GM23338 (cell line): Measurements from ENCODE around the gene ZNF385C. TPM values are rescaled to one million over a fixed set of nuclear protein-coding genes. Genes with fewer than 3 reads are reported as not detected.
A peak's percentile ranks its signal among the peaks of the same experiment; 100 is the strongest.

Source experiments
- ATAC-seq: fragments of 200-7000 bp; cut with Tn5 transposase; 3 replicates; pipeline ENCODE4 v1.9.1; 2020
- DNase-seq: peaks from one replicate; pipeline ENCODE4 v3.0.0-alpha.2; 2015; ENCODE audit warnings: low spot score
- H2AFZ ChIP-seq: fragments of 200-600 bp; sonication (generic); 2 replicates; pipeline ENCODE4 v1.8.0; 2016; ENCODE audit warnings: antibody characterized with exemption, mild to moderate bottlenecking, moderate library complexity
- H3F3A ChIP-seq: fragments of 200-600 bp; sonication (generic); replicated peaks from 2 replicates; pipeline ENCODE4 v1.8.0; 2017; ENCODE audit warnings: antibody characterized with exemption, mixed run types, low read depth
- H3K27ac ChIP-seq: fragments of 200-600 bp; sonication (generic); 2 replicates; pipeline ENCODE4 v1.6.1; 2016; ENCODE audit warnings: low read depth
- H3K27me3 ChIP-seq: fragments of 200-600 bp; sonication (generic); 2 replicates; pipeline ENCODE4 v1.8.0; 2016; ENCODE audit warnings: mild to moderate bottlenecking, mixed run types, moderate library complexity; ENCODE audit not compliant: insufficient read depth
- H3K36me3 ChIP-seq: fragments of 200-600 bp; sonication (generic); 2 replicates; pipeline ENCODE4 v1.8.0; 2016; ENCODE audit warnings: mild to moderate bottlenecking; ENCODE audit not compliant: insufficient read depth
- H3K4me1 ChIP-seq: fragments of 200-600 bp; sonication (generic); 2 replicates; pipeline ENCODE4 v1.8.0; 2016; ENCODE audit warnings: mild to moderate bottlenecking, moderate library complexity; ENCODE audit not compliant: insufficient read depth
- H3K4me2 ChIP-seq: fragments of 200-600 bp; sonication (generic); 2 replicates; pipeline ENCODE4 v1.7.1; 2017; ENCODE audit warnings: mixed run types
- H3K4me3 ChIP-seq: fragments of 200-600 bp; sonication (generic); 2 replicates; pipeline ENCODE4 v1.6.1; 2016; ENCODE audit warnings: mixed run types
- H3K79me2 ChIP-seq: fragments of 200-600 bp; sonication (generic); replicated peaks from 2 replicates; pipeline ENCODE4 v1.8.0; 2017; ENCODE audit warnings: mild to moderate bottlenecking; ENCODE audit not compliant: insufficient read depth
- H3K9me2 ChIP-seq: fragments of 200-600 bp; sonication (generic); 2 replicates; pipeline ENCODE4 v1.8.0; 2017; ENCODE audit not compliant: insufficient read depth
- H4K20me1 ChIP-seq: fragments of 200-600 bp; sonication (generic); replicated peaks from 2 replicates; pipeline ENCODE4 v1.8.0; 2017; ENCODE audit warnings: mild to moderate bottlenecking; ENCODE audit not compliant: insufficient read depth
- H3K27ac Mint-ChIP-seq: 2 replicates; pipeline ENCODE4 v1.8.0; 2020; ENCODE audit warnings: inconsistent platforms, mild to moderate bottlenecking, moderate library complexity, mixed read lengths
- H3K27me3 Mint-ChIP-seq: 3 replicates; pipeline ENCODE4 v1.8.0; 2022; ENCODE audit warnings: low read depth, mild to moderate bottlenecking, moderate library complexity, mixed read lengths, inconsistent platforms; ENCODE audit not compliant: insufficient read depth, poor library complexity
- H3K36me3 Mint-ChIP-seq: 3 replicates; pipeline ENCODE4 v1.8.0; 2021; ENCODE audit warnings: low read depth, mild to moderate bottlenecking, inconsistent platforms, moderate library complexity, mixed read lengths
- H3K4me1 Mint-ChIP-seq: 3 replicates; pipeline ENCODE4 v1.8.0; 2020; ENCODE audit warnings: mild to moderate bottlenecking, inconsistent platforms, mixed read lengths
- H3K4me3 Mint-ChIP-seq: 3 replicates; pipeline ENCODE4 v1.8.0; 2021; ENCODE audit warnings: moderate library complexity, mild to moderate bottlenecking, inconsistent platforms, mixed read lengths
- H3K9me3 Mint-ChIP-seq: 3 replicates; pipeline ENCODE4 v1.8.0; 2020; ENCODE audit warnings: moderate library complexity, mild to moderate bottlenecking, inconsistent platforms, mixed read lengths
- CREB1 ChIP-seq: fragments of 250-450 bp; sonication (Bioruptor Pico); IDR thresholded peaks from 2 replicates; pipeline ENCODE4 v1.5.0; 2020; ENCODE audit warnings: low read depth, mild to moderate bottlenecking, moderate library complexity
- CTCF ChIP-seq, 2 experiments: fragments of 200-600 bp in 1 of 2; sonication (generic) in 1 of 2; conservative IDR thresholded peaks; 2 replicates each; pipeline versions ENCODE4 v1.5.1 to v1.6.1; 2016 to 2017; ENCODE audit warnings: antibody characterized with exemption in 2 of 2, low read depth in 2 of 2, mild to moderate bottlenecking in 2 of 2, moderate library complexity in 1 of 2
- ETS1 ChIP-seq: IDR thresholded peaks from 2 replicates; pipeline ENCODE4 v1.6.1; 2016; ENCODE audit warnings: antibody characterized with exemption
- POLR2AphosphoS5 ChIP-seq: IDR thresholded peaks from 2 replicates; pipeline ENCODE4 v1.6.1; 2016; ENCODE audit warnings: antibody characterized with exemption, low read depth
- REST ChIP-seq: IDR thresholded peaks from one replicate; pipeline ENCODE4 v1.6.1; 2018; ENCODE audit warnings: antibody characterized with exemption; ENCODE audit not compliant: unreplicated experiment
- ZNF331 ChIP-seq: fragments of 250-450 bp; sonication (Bioruptor Pico); IDR thresholded peaks from 2 replicates; pipeline ENCODE4 v1.5.0; 2020; ENCODE audit warnings: low read depth, mild to moderate bottlenecking, moderate library complexity
- polyA plus RNA-seq: library from polyadenylated mRNA; unstranded; fragments of >200 nt; fragmentation: Nextera tagmentation; extraction: Ambion mirVana; gene quantifications from 2 replicates; pipeline ENCODE4 v1.2.1, GENCODE V29; 2016
- total RNA-seq: library from RNA; depleted of rRNA; stranded (reverse); fragments of >200 nt; shearing (Covaris generic); gene quantifications from 2 replicates; pipeline ENCODE4 v1.2.3, GENCODE V29; 2014

ZNF385C gene
- total and polyA plus RNA-seq, 2 experiments from 2014 or later, result 1.9 to 3.1 TPM

- no peak for TF ChIP-seq ZNF331
- peak; percentile 83 for TF ChIP-seq POLR2AphosphoS5
- no peak for TF ChIP-seq REST
- TF ChIP-seq CTCF (conservative IDR thresholded peaks at IDR 0.05; ENCODE audit: low read depth in 2 of 2), result peak in 1 of 2 experiments; percentile 28; a peak in 2 of 4 replicates
- TF ChIP-seq CREB1 (CRISPR knock-in tag), result peak; percentile 60
- TF ChIP-seq ETS1, result peak; percentile 82
- Mint-ChIP-seq H3K4me3 (peak within 1 kb of the TSS; percentile 99), H3K9me3 (peaks cover 2% of the 10 kb centered on the region; the same call in 1 of the 3 replicates), H3K27ac (peak within 1 kb of the TSS; percentile 99), H3K36me3 (peaks cover 34% of the 10 kb centered on the region), H3K27me3 (peaks cover 11% of the 10 kb centered on the region), H3K4me1 (peaks cover 44% of the 10 kb centered on the region)
- Histone ChIP-seq H3K27me3 (no peaks in the 10 kb centered on the region), H3K4me1 (peaks cover 30% of the 10 kb centered on the region), H3K27ac (peak within 1 kb of the TSS; percentile 98), H3K4me2 (peak within 1 kb of the TSS; percentile 83), H3K36me3 (peaks cover 1% of the 10 kb centered on the region), H3F3A (peaks cover 31% of the 10 kb centered on the region), H2AFZ (peak within 1 kb of the TSS; percentile 87), H3K79me2 (peaks cover 61% of the 10 kb centered on the region), H4K20me1 (peaks cover 9% of the 10 kb centered on the region; the same call in 1 of the 2 replicates), H3K4me3 (peak within 1 kb of the TSS; percentile 93), H3K9me2 (peaks cover 9% of the 10 kb centered on the region)
- DNase-seq (peak; percentile 97), ATAC-seq (peak; percentile 86)
Measured at GRCh38 chr17:42016941-42017865, 81.1 kb downstream of the ZNF385C start, which contains the start of gene DNAJC7. TSS of gene DNAJC7 (minus strand) at chr17:42017439. CDS start at chr17:42017416, 23 bp downstream.
